Measurements from ENCODE around the gene MAP2K1.

MAP2K1 gene

DNA sequence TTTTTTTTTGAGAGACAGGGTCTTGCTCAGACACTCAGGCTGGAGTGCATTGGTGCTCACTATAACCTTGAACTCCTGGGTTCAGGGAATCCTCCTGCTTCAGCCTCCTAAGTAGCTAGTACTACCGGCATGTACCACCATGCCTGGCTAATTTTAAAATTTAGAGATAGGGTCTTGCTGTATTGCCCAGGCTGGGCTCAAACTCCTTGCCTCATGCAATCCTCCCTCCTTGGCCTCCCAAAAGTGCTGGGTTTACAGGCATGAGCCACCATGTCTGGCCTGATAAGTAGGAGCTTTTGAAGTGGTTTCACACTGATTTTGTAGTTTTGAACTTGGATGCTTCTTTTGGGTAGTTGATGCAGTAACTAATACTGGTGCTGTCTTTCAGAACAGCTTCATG lies 7.8 kb downstream of the MAP2K1 start:
- DNase-seq, result no peak

- no peak for DNase-seq
Observed at GRCh38 chr15:66394915-66395314, 8.2 kb downstream of the MAP2K1 start.

DNA sequence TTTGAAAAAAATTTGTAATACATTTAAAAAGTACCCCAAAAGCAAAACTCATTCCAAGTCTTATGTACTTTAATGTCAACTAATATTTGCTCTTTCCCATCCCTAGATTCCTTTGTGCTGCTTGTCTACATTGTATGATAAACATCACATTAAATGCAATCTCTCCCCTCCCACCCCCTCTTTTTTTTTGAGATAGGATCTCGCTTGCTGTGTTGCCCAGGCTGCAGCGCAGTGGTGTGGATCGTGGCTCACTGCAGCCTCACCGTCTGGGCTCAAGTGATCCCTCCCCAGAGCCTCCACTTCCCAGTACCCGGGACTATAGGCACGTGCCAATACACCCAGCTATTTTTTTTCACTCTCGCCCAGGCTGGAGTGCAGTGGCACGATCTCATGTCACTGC lies 12.6 kb downstream of the MAP2K1 start:
- DNase-seq, result no peak

- DNase-seq, result no peak
Observed at GRCh38 chr15:66400351-66400774, 13.7 kb downstream of the MAP2K1 start.

DNA sequence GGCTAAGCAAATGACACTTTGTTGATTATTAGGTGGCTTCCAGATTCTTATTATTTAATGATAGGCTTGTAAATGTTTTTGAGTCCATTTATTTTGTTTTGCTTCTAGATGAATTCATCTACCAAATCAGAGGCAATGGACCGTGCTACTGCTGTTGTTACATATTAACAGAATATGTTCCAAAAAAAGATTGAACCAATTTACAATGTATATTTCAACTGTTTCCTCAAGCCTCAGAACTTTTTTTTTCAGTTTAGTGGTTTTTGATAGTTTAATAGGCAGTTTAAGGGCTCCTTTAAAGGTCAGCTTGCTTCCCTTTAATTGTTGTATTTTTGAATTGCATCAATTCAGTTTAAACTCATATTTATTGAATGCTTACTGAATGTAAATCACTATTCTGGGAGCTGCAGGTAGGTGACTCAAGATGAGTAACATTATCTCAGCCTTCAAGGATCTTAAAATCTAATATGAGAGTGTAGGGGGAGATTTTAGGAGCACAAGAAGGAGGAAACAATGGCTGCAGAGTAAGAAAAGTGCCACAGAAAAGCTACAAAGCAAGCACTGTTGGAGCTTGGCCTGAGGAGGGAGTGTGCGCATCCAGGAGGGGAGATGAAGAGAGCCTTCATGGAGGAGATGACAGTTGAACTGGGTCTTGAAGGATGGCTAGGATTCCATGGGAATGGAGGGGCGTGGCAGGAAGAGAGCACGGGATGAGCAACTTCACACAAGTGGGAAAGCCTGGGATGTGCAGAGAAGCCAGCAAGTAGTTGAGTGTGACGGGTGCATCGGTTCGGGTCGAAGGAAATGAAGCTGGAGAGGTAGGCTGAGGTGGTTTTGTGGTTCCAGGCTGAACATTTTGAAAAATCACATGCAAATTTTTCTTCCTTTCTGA lies 14.7 kb downstream of the MAP2K1 start:
- DNase-seq, result no peak

DNA sequence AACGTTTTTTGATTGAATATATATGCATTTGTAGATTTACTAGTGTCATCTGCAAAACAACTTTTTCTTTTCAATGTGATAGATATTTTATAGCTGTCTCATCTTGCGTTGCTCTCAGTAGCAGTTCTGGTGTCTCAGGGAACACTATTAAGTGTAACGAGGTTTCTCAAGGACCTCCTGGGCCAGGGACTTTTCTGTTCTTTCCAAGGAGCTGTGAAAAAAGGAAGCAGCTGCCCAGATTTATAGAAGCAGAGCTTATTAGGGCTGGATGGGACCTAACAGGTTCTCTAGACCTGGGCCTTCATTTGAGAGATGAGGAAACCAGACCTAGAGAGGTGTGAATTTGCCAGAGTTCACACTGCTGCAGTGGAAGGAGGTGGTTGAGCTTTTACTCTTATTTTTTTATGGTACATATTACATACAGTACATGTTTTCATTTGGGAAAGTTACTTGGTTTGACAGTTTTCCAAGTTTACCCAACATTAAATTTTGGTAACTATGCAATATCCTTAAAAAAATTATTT lies 16.1 kb downstream of the MAP2K1 start:
- no peak for DNase-seq

GRCh38 chr15:66403323-66403722 lies 16.6 kb downstream of the MAP2K1 start:
- DNase-seq, result no peak

DNA sequence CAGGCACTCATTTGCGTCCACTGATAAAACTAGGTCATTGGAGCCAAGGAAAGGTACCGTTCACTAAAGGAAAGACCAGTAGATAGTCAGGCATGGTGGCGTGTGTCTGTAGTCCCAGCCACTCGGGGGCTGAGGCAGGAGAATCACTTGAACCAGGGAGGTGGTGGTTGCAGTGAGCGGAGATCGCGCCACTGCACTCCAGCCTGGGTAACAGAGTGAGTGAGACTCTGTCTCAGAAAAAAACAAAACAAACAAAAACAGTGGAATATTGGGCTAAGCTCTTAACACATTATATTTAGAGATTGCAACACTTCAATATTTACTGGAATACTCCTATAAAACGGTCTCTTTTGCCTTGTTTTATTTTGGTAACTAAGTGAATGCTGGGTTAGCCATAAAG lies 17.4 kb downstream of the MAP2K1 start:
- DNase-seq, result no peak

DNA sequence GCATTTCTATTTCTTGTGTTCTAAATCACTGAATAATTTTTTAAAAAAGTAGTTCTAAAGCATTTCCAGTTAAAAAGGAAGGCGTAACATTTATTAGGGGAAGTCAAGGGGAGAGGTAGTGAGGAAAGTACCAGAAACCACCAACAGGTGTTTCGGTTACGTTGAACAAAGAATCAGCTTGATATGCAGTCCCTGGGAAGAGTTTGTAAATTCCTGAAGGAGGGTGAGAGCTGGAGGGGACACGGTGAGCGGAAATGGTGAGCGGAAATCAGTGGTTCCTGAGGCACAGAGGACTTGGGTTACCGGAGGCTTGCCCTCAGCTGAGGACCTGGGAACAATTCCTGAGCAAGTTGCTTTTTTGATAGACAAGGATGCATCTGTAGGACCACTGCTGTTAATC lies 17.8 kb downstream of the MAP2K1 start:
- no peak for DNase-seq

DNA sequence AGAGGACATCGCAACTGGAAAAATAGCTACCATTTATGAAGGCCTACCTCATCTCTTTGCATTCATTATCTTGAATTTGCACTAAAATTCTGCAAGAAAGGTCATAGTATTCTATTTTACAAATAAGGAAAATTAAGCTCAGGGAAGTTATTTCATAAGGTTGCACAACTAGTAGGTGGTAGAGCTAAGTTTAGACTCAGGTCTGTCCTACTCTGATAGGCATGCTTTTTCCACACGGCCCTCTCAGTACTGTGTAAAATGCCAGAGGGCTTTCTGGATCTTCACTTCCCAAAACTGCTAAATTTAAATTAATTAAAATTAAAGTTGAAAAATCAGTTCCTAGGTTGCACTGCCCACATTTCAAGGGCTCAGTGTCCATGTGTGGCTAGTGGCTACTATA lies 18.3 kb downstream of the MAP2K1 start:
- no peak for DNase-seq

DNA sequence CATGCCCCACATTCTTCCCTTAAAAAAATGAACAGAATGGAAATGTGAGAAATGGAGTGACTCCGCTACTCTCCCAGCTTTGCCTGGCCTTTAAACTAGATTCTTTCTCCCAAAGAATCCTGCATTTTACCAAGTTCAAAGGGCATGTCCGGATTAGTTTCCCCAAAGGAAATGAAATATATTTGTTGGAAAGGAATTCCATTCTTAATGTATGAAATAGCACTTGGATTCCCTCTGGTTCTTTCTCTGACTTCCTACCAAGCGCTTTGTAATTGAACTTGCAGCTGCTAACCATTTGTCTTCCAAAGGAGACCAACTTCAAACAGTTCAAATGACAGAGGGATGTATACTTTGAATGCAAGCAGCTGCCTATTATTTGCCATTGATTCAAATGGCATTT lies 18.9 kb downstream of the MAP2K1 start:
- DNase-seq, result no peak

DNA sequence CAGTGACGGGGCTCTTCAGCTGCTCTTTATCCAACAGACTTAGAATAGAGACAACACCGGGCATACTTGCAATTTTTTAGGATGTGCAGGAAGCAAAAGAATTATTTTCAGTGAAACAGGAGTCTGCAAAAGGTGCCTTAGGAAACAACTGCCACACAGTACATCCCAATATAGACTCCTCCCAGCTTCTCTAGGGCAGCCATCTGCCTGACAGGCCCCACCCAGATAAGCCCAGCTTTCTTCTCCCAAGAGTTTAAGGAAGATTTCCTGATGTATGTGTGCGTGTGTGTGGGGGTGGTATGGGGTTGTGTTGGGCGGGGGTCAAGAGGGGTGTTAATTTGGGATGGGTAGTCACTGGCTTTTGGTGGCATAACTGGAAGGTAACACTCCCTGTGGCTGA lies 21.5 kb downstream of the MAP2K1 start:
- no peak for DNase-seq

DNA sequence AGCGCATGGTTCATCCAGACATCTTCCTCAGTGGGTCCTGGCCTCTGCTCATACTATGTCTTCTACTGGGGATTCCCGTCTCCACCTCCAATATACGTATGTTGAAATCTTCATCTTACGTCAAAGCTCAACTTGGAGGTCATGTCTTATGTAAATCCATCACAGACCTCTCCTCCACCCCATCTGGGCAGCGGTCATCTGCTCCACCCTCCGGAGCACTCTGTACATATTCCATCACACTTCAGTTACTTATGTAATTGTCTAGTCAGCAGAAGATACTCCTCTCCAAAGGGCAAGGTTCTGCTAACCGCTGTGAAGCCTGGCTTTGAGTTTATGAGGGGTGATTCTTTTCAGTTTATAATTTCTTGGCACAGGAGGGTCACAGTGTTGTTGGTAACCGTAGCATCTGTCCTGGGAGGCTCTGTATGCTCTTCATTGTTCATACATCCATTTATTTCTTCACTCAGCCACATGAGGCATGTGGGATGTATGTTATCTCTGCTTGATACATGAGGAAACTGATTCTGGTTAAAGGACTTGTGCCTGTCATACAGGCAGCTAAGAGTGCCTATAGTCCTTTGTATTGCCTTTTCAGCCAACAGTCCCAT lies 22.1 kb downstream of the MAP2K1 start:
- DNase-seq, result no peak

GRCh38 chr15:66409565-66410108 lies 22.9 kb downstream of the MAP2K1 start:
- DNase-seq, result no peak

GRCh38 chr15:66411190-66411589 lies 24.5 kb downstream of the MAP2K1 start:
- DNase-seq, result no peak

GRCh38 chr15:66412220-66412619 lies 25.5 kb downstream of the MAP2K1 start:
- no peak for DNase-seq

DNA sequence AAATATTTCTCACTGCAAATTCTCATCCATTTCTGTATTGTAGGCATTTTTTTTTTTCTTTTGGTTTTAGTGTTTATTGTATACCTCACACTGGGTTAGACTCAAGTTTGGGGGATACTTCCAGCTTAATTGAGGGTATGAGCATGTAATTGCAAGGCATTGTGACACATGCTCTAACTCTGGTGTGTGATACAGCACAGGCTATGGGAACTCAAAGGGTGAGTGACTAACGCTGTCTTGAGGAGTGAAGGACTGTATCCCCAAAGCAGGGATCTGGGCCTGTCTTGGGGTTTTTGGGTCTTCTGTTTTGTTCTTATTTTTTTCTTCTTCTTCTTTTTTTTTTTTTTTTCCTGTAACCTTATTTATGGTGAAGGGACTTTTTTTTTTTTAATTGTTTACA lies 26.9 kb downstream of the MAP2K1 start:
- DNase-seq, result no peak

- no peak for DNase-seq
Observed at GRCh38 chr15:66415360-66415759, 28.6 kb downstream of the MAP2K1 start.

DNA sequence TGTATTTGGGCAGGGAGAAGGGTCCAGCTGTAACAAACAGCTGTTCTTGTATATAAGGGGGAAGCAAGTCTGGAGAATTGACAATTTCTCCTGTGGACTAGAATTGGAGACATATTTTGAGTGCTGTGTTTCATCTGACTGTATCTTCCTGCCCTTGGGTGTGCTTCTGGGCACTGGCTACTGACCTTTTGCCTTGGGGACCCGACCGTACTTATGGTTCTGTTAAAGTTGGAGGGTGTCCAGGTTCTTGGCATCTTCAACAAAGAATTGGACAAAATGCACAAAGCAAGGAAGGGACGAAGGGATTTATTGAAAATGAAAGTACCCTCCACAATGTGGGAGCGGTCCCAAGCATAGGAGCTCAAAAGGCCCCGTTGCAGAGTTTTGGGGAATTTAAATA lies 31.0 kb downstream of the MAP2K1 start:
- DNase-seq, result no peak

GRCh38 chr15:66419471-66419870 lies 32.8 kb downstream of the MAP2K1 start:
- DNase-seq, result no peak

DNA sequence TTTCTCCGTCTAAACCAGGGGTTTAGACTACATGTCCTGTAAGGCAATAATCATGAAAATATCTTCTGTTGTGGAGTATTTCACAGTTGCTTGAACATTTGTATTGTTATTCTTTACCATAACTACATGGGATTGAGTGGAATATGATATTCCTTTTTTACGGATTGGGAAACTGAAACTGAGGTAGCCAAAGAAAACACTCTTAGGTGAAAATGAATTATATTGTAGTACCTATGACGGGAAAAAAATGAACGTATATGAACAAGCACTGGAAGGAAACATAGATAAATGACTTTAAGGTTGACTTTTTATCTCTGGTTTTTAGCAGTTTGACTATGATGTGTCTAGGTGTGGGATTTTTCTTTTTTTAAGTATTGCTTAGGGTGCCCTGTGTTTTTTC lies 35.6 kb downstream of the MAP2K1 start:
- no peak for DNase-seq

DNA sequence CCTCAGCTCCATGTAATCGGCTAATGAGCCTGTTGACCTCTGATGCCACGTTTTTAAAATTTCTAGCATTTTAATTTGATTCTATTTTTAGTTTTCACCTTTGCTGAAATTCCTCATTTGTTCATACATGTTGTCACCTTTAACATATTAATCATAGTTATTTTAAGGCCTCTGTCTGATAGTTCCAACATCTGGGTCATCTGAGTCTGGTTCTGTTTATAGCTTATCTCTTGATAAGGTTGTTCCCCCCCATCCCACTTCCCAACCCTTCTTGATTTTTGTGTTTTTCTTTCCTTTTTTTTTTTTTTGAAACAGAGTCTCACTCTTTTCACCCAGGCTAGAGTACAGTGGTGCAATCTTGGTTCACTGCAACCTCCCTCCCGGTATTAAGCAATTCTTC lies 36.4 kb downstream of the MAP2K1 start:
- no peak for DNase-seq

GRCh38 chr15:66424963-66425612 lies 38.4 kb downstream of the MAP2K1 start:
- DNase-seq, result no peak

- DNase-seq, result no peak
Observed at GRCh38 chr15:66425837-66426236, 39.1 kb downstream of the MAP2K1 start.
